HG03066 (cell line): ENCODE measurements around the gene DPH7.
"Not testable (repeated sequence)": the region's sequence is repeated elsewhere in the genome, so short reads cannot be mapped to it uniquely, and the experiment has no call there.

Experiments used
- ATAC-seq: cut with Tn5 transposase; IDR thresholded peaks from one replicate; pipeline ENCODE4 v1.9.1; 2021; ENCODE audit warnings: low read depth; ENCODE audit not compliant: unreplicated experiment

The DPH7 gene

DNA sequence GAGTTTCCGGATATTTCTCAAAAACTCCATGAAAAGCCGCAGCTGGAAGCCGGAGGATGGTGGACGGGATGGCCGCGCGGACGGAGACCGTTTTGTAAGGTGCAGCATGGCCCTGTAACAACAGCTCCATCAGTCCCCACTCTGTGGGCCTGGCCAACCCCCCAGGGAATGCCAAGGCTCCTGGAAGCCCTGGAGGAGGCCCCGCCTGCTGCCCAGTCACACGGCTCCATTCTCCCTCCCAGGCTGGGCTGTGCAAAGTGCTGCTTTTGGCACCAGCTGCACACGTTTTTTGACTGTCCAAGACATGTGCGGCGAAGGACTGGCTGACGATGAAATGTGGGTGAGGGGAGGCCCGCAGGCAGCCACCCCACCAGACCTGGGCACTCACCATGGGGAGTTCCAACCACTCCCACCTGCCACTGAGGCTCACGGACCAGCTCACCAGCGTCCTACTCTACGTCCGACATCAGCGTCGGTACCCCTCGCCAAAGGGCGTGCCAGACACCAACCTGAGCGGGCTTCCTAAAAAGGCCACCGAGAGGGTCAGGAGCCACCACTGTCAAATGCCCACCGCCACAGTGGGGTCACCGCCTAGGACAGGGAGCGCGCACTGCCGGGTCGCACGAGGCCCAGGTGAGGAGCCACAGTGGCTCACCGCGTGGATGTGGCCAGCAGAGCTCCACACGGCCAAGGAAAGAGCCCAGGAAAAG, 55.8 kb downstream of the DPH7 start:
- no peak for ATAC-seq

DNA sequence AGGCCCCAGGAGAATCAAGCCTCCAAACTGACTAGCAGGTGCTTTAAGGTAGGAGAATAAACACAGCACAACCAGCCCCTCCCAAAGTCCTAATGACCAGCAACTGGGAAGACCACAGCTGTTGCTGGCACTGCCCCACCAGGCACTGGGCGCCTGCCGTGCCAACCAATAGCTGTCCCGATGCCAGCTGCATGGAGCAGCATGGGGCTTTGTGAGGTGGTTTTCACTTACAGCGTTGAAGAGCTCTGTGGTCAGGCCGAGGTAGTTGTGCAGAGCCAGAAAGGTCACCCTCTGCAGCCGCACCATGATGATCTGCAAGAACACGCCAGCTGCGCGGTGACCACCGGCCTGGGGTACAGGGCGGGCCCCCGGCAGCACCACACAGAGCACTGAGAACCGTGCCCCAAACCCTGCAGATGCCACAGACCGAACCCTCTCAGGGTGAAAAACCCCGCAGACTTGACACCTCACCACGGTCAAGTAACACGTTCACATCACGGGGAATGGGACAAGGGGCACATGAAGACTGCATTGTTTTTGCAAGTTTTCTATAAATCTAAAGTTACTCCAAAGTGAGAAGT, 57.2 kb downstream of the DPH7 start:
- no peak for ATAC-seq

DNA sequence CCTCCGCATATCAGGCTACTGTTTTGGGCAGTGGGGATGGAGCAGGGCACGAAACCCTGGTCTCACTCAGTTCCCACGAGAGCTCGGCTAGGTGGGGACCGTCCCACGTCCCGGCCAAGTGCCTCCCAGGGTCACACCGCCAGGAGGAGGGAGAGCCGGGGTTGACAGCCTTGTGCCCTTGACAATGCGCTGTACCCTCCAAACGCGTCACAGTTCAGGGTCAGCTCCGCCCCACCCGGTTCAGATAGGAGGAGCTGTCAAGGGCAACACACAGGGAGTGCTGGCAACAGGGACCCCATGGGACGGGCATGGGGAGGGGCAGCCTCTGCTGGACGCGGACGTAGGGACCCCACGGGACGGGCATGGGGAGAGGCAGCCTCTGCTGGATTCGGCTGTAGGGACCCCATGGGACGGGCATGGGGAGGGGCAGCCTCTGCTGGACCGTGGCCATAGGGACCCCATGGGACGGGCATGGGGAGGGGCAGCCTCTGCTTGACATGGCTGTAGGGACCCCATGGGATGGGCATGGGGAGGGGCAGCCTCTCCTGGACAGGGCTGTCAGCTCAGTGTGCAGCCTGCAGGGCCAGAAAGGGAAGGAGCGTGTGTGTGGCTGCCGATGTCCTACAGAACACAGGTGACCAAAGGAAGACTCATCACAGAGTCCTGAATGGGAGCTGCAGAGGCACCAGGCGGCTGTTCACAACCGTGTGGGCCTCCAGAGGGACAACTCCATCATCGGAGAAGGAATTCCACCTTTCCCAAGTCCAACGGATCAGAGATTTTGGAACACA, 57.9 kb downstream of the DPH7 start:
- no peak for ATAC-seq

DNA sequence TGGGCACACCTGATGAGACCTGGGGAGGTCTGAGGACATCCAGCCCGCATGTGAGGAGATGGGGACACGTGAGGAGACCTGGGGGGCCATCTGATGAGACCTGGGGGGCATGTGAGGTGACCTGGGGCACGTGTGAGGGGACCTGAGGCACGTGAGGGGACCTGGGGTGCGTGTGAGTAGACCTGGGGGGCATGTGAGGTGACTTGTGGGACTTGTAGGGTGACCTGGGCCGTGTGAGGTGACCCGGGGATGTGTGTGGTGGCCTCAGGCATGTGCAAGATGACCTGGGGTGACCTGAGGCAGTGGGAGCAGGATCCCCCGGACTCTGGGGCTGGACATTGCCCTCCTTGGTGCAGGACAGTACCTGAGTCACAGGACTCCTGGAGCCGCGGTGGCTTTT, 59.2 kb downstream of the DPH7 start:
- no peak for ATAC-seq

DNA sequence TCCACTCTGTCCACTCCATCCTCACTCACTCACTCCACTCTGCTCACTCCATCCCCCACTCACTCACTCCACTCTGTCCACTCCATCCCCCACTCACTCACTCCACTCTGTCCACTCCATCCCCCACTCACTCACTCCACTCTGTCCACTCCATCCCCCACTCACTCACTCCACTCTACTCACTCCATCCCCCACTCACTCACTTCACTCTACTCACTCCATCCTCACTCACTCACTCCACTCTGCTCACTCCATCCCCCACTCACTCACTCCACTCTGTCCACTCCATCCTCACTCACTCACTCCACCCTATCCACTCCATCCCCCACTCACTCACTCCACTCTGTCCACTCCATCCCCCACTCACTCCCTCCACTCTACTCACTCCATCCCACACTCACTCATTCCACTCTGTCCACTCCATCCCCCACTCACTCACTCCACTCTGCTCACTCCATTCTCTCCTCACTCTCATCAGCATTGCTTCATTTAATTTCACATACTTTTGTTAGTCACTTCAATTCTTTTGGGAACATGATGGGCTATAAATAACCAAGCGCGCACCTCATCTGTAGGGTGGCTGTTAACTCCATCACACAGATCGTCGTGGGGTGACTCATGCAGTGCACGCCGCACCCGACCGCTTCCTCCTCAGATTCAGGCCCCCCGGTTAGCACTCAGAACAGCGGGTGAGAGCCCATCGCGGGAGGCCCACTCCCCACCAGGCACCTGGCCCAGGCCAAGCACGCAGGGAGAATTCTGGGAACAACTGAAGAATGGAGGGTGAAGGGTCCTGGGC, 59.9 kb downstream of the DPH7 start:
- ATAC-seq, result not testable (repeated sequence)

DNA sequence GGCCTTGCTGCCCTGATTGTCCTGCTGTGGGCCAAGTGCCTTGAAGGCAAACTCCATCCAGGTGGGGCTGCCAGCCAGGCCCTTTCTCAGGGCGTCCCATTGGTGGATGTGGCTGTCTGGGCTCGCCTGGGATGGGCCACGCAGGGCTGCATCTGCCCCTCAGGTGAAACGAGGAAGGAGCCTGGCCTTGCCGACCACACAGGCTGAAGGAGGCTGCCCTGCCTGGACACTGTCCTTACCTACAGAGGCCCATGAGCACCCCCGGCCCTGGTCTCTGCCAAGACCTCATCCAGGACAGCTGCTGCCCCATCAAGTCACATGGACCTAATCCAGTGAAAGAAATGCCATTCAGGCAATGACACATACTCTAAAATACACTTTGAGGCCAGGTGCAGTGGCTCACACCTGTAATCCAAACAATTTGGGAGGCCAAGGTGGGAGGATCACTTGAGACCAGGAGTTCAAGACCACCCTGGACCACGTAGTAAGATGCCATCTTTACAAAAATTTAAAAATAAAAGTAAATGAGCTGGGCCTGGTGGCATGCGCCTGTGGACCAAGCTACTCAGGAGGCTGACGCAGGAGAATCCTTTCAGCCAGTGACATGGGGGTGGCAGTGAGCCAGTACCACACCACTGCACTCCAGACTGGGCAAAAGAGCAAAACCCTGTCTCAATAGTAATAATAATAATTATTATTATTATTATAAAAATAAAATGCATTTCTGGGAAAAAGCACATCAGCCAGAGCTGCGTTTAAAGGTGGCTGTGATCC, 62.4 kb downstream of the DPH7 start:
- ATAC-seq, result no peak

DNA sequence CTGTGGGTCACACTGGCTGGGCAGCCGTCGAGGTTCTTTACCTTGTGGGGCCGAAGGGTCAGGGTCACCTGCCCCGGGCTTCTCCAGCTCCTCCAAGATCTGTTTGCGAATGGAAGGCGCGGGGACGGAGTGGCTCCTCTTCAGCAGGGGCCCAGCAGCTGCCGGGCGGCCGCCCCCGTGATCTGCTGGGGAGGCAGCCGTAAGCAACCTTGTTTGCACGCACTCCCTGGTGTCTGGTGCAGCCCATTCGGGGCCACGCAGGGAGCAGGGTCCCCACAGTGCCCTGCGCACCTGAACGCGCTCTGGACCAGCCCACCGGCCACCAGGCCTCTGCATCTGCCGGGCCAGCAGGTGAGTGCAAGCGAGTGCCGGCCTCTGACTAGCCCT, 63.4 kb downstream of the DPH7 start:
- no peak for ATAC-seq

DNA sequence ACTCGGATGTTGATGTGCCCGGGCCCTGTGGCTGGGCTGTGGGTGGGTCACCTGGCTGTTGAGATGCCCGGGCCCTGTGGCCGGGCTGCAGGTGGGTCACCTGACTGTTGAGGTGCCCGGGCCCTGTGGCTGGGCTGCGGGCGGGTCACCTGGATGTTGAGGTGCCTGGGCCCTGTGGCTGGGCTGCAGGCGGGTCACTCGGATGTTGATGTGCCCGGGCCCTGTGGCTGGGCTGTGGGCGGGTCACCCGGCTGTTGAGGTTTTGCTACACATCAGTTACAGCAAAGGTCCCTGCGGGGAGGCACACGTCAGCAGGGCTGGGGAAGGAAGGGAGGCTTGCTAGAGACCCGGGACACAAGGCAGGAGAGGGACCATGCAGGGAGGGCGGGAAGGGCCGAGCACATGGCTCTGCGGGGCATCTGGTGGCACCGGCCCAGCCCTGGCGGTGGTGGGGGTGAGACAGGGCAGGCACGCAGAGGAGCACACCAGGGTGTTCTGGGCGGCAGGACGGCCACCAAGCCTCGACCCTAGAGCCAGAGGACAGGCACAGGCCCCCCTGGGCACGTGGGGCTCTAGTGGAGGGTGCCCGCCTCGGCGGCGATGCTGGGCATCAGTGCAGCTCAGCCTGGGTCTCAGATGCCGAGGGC, 63.9 kb downstream of the DPH7 start:
- ATAC-seq, result no peak

DNA sequence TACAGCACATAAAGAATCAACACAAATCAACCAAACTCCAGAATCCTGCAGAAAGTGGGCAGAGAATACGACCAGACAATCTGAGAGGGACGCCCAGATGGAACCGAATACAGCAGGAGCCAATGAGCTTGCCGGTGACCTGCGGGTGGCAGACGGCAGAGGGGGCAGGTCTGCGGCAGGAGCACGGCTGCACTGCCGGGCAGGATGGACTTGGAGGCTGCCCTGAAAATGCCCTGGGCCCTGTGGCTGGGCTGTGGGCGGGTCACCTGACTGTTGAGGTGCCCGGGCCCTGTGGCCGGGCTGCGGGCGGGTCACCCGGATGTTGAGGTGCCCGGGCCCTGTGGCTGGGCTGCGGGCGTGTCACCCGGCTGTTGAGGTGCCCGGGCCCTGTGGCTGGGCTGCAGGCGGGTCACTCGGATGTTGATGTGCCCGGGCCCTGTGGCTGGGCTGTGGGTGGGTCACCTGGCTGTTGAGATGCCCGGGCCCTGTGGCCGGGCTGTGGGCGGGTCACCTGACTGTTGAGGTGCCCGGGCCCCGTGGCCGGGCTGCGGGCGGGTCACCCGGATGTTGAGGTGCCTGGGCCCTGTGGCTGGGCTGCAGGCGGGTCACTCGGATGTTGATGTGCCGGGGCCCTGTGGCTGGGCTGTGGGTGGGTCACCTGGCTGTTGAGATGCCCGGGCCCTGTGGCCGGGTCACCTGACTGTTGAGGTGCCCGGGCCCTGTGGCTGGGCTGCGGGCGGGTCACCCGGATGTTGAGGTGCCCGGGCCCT, 64.7 kb downstream of the DPH7 start:
- not testable (repeated sequence) for ATAC-seq

DNA sequence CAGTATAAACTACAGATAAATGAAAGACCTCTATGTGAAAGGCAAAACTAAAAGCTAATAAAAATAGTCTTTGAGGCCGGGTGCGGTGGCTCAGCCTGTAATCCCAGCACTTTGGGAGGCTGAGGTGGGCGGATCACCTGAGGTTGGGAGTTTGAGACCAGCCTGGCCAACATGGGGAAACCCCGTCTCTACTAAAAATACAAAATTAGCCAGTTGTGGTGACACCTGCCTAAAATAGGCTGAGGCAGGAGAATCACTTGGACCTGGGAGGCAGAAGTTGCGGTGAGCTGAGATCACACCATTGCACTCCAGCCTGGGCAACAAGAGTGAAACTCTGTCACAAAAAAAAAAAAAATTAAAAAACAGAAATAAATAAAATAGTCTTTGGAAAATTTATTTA, 65.6 kb downstream of the DPH7 start:
- not testable (repeated sequence) for ATAC-seq

DNA sequence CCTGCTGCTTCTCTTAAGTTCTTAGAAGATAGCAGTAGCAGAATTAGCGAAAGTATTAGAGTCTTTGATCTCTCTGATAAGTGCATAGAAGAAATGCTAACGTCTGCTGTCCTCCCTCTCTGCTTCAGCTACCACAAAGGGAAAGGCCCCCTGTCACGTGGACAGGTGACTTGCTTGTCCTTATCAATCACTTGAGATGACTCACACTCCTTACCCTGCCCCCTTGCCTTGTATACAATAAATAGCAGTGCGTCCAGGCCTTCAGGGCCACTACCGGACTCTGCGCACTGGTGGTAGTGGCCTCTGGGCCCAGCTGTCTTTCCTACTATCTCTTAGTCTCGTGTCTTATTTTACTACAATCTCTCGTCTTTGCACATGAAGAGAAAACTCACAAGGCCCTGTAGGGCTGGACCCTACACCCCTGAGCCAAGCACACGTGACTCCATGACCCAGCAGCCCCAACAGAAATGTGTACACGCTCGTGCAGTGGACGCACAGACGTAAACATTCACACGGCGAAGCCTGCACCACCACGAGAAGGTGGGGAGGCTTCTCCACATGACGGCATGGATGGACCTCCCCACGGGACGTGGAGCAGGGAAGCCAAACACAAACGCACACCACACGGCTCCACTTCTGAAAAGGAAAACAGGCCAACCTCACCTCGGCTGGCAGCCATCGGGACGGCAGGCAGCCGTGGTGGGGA, 66.8 kb downstream of the DPH7 start:
- ATAC-seq, result no peak

DNA sequence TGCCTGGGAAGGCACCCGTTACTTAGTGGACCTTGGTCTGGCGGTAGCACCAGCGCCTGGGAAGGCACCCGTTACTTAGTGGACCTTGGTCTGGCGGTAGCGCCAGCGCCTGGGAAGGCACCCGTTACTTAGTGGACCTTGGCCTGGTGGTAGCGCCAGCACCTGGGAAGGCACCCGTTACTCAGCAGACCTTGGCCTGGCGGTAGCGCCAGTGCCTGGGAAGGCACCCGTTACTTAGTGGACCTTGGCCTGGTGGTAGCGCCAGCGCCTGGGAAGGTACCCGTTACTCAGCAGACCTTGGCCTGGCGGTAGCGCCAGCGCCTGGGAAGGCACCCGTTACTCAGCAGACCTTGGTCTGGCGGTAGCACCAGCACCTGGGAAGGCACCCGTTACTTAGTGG, 67.6 kb downstream of the DPH7 start:
- ATAC-seq, result not testable (repeated sequence)

DNA sequence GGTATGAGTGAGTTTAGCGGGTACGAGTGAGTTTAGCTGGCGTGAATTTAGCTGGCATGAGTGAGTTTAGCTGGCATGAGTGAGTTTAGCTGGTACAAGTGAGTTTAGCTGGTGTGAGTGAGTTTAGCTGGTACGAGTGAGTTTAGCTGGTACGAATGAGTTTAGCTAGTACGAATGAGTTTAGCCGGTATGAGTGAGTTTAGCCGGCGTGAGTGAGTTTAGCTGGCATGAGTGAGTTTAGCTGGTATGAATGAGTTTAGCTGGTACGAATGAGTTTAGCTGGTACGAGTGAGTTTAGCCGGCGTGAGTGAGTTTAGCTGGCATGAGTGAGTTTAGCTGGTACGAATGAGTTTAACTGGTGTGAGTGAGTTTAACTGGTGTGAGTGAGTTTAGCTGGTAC, 69.5 kb downstream of the DPH7 start:
- ATAC-seq, result no peak

DNA sequence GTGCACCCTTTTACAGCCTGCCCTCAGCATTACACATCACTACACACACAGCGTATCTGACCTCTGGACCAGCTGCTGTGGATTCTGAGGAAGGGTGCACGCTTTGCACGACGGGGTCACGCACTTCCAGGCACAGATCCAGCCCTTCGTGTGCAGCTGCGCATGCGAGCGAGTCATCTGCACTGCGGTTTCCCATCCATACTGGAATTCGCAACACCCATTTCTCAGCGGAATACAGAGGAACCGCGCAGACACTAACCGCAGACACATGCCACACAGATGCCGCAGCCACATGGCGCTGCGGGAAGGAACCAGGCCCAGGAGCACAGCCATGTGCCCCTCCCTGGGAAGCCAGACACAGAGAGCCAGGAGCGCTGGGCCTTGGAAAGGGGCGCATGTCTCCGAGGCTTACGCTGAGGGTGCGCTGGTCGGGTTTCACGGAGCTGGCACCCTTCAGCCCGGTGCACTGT, 72.0 kb downstream of the DPH7 start:
- ATAC-seq, result no peak

DNA sequence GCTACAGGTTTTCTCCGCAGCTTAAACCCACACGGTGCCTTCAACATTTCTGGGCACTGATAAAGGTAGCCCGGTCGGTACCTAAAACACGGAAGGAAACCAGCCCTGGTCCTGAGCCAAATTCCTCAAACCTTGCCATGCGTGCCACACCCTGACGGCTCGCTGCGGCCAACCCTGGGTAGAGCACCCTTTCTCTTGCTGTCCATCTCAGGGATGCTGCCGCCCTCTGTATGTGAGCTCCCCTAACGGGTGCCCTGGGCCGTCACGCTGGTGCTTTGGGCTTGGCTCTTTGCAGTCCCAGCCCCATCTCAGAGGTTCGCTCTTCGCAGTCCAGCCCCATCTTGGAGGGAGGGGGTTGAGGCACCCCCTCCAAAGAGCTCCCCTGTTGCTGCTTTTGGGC, 72.5 kb downstream of the DPH7 start:
- ATAC-seq, result no peak

DNA sequence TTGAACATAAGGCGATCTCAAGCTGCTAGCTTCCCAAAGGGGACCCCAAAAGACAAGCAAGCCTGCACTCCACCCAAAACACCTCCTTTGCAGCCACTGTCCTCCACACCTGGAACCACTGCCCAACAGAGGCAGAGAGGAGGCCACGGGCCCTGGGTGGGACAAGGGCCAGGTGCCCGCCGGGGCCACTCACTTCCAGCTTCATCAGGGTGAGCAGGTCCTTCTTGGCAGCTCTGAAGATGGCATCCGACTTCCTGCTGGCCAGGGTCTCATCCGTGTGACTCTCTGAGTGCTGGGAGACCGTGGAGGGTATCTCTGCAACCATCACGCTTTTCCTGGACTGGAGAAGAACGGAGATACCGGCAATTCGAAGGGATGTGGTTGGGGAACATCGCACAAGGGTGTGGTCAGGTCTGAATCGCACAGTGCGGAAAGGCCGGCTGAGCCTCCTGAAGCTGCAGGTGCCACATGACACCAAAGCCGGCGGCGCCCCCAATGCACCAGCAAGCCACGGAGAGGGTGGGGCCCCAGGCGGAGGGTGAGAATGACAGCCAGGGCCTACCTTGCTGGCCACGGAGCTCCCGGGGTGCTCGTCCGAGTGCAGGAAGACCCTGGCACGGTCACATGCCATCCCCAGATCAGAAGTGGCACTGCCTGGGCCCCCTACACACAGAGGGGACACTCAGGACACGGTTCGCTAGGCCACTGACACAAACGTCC, 73.1 kb downstream of the DPH7 start:
- no peak for ATAC-seq
